ENCODE measurements around the gene SNRPA1. TPM values are rescaled to one million over a fixed set of nuclear protein-coding genes. Genes with fewer than 3 reads are reported as not detected.
A peak's percentile ranks its signal among the peaks of the same experiment; 100 is the strongest.

Gene SNRPA1
- total RNA-seq, 1 donor from 2014 or later: 23.2 TPM

DNA sequence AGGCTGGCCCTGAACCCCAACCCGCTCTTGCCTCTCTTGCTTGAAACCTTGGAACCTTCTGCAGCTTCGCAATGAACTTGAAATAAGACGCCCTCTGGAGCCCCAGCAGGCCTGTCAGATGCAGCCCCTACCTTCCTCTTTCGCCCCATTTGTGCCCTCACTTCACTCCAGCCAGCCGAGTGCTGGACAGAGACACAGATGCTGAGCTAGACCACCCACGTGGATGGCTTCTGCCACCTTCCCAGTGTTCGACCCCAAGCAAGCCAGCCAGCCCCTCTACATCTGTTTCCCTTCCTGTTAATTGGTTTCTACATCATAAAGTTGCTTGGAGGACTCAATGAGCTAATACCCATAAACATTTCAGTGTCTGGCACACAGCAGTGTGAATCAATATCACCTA, 23.8 kb upstream of the SNRPA1 start:
- no peak for DNase-seq (ENCODE audit: low read depth)

DNA sequence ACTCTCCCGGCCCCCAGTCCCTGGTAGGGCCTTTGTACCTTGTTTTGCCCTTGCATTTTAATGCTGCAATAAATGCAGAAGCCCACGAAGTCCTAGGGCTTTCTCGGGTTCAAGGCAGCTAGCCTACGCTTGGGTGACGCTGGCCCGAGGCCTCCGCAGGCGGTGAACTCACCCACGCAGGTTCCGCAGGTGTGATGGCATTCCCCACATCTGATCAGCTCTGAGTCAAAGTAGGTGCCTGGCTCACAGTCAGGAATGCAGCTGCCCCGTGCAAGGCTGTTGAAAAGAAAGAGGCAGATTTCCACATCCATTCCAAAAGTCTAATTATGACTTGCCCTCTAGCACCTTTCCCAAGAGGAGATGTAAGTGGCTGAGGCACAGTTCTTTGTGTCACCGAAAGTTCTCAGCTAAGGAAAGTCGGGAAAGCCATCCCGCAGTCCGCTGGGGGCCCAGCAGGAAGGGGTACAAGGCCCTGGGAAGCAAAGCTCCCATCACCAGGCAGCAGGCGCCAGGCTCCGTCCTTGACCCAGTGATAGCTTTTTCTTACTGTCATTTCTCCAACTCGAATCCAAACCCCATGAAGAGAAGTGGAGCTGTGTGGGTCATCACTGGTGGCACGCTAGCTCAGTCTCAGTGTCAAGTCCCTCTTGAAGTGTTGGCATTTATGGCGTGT, 23.2 kb upstream of the SNRPA1 start:
- peak; percentile 81 for DNase-seq (ENCODE audit: low read depth)

DNA sequence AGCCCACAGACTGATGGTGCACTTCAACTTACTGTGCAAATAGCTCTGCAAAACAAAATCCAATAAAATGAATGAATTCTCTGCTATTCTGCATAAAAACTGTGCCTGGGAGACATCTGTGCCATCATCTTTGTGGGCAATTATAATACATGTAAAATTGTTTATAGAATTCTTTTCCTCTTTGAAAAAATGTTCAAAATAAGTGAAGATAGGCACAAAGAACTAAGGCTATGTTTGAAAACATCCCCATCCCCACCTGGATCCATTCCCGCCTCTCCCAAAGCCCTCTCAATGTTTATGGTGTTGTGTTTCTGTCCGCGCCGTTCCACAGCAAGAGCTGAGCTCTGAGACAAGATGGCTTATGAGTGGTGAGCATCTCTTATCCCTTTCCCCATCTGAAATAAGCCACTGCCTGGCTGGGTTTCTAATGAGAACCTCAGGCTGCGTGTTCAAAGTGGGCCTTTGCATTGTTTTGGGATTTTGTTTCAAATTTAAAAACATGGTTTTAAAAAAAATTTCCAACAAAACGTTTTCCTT, 22.4 kb upstream of the SNRPA1 start:
- DNase-seq (ENCODE audit: low read depth): no peak

DNA sequence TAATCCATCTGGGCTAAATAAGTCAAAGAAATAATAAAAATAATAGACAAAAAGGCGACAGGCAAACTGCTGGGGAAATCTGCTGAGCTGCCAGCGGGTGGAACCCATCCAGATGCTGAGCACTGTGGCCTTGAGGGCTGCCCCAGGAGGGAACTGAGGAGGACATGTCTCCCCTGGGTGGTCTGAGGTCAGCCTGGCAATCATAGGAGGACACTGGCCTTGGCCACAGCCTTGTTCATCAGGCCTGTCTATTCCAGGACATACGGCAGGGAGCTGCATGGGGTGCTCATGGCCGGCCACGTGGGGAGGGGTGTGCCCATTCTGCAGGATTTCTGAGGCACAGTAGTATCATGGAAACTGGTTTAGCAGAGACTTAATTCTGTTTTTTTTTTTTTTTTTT, 21.5 kb upstream of the SNRPA1 start:
- DNase-seq (ENCODE audit: low read depth): no peak

- DNase-seq (ENCODE audit: low read depth): no peak
These were observed 20.7 kb upstream of the SNRPA1 start for GRCh38 chr15:101315736-101316135.

DNA sequence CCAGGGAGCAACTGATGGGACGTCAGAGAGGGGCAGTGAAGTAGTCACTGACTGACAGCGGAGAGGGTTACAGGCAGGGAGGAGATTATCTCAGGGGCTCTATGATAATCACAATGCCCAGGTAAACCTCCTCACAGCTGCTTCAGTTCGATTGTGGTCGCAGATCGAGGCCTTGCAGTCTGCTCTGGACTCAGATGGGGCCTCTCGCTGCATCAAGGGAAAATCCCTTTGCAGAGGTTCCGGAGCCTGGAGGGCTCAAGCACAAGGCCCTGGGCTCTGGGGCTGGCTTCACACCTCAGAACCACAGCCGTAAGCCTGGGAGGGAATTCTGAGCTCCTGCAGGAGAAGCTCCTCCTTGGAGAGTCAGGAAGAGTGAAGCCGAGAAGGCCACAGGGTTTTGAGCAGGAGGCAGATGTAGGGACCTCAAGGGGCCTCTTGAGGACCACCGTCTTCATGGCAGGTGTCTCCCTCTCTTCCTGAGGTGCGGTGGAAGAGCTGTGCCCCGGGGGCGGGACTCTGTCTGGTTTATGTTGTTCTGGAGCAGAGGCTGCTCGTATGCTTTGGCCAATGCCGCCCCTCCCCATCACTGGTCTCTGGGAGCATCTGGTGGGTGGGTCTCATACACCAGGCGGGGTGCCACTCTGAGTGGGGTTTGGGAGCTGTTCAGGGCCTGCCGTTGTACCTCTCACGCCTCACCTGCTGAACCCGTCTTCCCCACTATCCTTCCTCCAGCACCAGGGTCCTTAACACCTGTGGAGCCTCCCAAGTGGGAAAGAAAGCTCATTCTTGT, 19.5 kb upstream of the SNRPA1 start:
- DNase-seq (ENCODE audit: low read depth): no peak

- DNase-seq (ENCODE audit: low read depth): no peak
These were observed 18.2 kb upstream of the SNRPA1 start for GRCh38 chr15:101313041-101313761.

DNA sequence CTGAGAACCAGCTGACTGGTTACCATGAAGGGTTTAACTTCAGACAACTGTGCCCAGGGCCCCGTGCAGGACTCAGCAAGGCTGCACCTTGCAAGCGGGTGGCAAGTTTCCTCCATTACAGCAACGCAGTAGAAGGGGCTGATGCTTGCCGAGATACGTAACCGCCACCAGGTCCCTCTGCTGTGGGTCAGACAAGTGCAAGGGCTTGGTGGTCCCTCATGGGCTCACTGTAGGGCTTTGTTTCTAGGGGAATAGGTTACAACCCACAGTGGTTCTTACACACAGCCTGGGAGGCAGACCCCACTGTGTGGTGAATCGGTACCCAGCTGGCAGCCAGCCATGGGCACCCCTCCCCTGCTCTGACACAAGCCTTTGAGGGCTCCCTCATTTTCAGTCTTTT, 15.5 kb upstream of the SNRPA1 start:
- no peak for DNase-seq (ENCODE audit: low read depth)

- no peak for DNase-seq (ENCODE audit: low read depth)
These were observed 15.1 kb upstream of the SNRPA1 start for GRCh38 chr15:101310161-101310480.

DNA sequence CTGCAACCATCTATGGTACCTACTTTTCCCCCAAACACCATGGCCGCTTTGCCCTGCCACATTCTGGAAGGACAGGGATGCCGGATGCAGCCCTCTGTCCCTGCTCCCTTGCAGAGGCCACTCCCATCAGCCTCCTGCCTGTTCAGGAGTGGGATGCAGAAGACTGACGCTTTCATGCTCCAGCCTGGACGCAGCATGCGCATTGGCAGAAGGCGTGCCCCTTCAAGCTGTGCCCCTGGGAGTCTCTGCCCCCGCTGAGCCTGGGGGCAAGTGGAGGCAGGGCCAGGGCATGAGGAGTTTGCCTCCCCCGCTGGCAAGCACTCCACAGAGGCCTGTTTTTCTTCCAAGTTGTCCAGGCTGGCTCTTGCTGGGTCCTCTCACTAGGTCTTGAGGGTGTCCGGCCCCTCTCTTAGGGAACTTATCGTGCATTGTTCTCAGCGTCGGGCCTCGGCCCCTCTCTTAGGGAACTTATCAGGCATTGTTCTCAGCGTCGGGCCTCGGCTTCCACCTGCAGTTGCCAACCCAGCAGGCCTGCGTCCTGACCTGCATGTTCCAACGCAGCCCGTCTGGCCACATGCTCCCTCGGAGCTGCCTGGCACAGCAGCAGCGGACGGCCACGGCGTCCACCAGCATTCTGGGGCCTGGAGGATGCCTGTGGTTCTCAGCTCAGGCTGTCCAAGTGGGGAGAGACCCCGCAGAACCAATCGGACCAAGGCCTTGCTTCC, 14.6 kb upstream of the SNRPA1 start:
- DNase-seq (ENCODE audit: low read depth): no peak

GRCh38 chr15:101308604-101309435, 13.8 kb upstream of the SNRPA1 start:
- DNase-seq (ENCODE audit: low read depth): no peak

DNA sequence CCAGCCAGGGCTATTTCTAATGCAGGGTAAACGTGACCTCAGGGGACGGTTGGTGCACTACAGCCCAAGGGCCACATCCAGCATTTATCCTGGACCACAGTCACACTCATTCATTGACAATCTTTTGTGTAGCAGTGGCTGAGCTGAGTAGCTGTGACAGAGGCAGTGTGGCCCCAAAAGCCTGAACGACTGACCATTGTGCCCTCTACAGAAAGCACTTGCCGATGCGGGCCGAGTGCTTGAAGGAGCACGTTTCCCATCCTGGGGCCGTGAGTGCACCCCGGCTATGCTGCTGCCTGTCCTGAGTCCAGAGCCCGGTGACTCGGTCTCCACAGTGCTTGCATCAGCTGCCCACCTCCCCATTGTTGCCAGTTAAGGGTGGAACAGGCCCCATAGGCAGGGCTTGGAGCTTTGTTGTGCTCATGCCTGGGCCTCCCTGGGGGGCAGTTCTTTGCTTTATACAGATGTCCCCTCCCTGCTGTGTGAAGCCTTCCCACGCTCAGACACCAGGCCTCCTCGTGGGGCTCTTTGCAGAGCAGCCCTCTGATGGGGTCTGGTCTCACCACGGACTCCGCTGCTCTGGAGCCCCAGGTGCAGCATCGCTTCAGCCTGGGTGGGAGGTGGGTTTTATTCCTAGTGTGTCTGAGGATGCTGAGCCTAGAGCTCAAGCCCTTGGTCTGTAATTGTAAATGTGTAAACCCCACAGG, 13.0 kb upstream of the SNRPA1 start:
- no peak for DNase-seq (ENCODE audit: low read depth)

GRCh38 chr15:101307048-101307896, 12.2 kb upstream of the SNRPA1 start:
- DNase-seq (ENCODE audit: low read depth): no peak

DNA sequence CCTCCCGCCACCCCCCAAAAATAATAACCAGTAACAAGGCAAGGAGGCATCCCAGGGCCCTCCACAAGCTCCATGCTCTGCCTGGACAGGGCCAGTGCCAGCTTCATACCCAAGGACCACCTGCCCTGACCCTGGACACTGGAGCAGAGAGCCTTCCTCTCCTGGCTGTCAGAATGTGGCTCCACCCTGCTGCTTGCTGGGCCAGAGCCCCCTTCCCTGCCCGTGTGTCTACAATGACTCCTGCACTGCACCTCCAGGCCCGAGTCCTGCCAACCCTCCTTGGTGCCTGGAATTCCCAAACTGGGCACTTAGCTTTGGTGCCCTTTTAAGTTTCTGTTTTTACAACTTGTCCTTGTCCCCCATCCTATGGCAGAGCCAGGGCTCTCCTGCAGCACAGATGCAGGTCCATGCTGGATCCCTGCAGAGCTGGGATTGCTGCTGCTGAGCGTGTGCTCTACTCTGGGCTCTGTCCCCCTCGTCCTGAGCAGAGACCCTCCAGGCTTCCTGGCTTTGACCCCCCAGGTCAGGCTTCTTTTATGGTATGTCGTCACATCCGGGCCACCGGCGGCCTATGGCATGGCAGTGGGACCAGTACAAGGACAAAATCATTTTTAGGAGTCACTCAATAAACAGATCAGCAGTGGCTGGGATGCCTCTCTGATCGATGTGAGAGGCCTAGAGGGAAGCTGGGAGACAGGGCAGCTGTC, 11.4 kb upstream of the SNRPA1 start:
- DNase-seq (ENCODE audit: low read depth): no peak

- no peak for DNase-seq (ENCODE audit: low read depth)
These were observed 10.8 kb upstream of the SNRPA1 start for GRCh38 chr15:101305820-101306255.

DNA sequence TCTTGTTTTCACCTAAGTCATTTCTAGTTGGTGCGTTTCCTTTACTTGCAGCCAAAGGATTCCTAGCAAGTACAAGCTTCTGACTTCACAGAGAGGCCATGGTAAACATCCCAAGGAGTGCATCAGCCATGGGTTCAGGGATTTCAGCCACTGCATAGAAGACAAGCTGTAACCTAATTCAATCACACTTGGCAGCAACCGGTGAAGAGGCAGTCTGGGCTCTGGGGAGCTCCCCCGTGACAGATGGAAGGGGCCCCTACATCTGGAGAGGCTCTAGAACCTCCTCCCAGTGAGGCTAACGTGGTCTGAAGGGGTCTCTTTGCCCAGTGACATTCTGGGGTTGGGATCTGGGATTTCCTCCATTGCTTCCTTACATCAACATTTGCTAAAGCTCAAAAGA, 8.4 kb upstream of the SNRPA1 start:
- no peak for DNase-seq (ENCODE audit: low read depth)

DNA sequence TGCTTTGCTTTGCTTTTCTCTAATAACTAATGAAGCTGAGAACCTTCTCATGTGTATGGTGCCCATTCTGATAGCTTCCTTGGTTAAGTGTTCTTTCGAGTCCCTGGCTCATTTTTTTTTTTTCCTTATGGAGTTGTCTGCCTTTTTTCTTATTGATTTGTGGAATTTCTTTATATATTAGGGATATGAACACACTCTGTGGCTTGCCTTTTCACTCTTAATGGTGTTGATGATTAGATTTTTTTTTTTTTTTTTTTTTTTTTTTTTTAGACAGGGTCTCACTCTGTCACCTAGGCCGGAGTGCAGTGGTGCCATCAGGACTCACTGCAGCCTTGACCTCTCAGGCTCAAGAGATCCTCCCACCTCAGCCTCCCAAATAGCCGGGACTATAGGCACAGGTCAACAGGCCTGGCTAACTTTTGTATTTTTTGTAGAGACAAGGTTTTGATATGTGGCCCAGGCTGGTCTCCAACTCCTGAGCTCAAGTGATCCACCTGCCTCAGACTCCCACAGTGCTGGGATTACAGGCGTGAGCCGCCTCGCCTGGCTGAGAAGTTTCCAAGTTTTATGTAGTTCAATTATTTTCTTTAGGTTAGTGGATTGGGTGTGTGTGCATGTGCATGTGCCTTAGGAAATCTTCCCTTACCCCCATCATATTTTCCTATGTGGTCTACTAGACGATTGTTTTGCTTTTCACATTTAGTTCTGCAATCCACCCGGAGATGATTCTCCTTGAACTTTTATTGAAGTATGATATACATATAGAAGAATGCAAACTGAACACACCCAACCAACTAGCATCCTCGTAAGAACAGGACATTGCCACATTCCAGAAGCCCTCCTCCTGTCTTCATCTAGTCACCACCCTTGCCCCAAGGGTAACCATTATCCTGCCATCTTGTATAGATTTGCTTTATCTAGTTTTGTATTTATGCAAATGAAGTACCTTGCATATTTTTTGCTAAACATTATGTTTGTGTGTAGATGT, 1.7 kb upstream of the SNRPA1 start:
- no peak for DNase-seq (ENCODE audit: low read depth)

Measured in renal cortical epithelial cell (primary cell).